GM18951 (cell line): ENCODE data around the gene FOXC1.

Source experiments
- POLR2A ChIP-seq: IDR thresholded peaks from 4 replicates; pipeline ENCODE4 v1.6.1; 2011; ENCODE audit warnings: mild to moderate bottlenecking; ENCODE audit not compliant: insufficient read length, insufficient read depth; ENCODE audit errors: extremely low read depth
- in situ Hi-C: fragments of 300-500 bp; cut with MboI; formaldehyde crosslinking; loops from one replicate; pipeline ENCODE4 v1.12.0; 2022; ENCODE audit warnings: low sequenced_read_pairs, mixed read lengths, inconsistent platforms; ENCODE audit not compliant: unreplicated experiment

Gene FOXC1

GRCh38 chr6:1597121-1597744, 12.5 kb upstream of the FOXC1 start:
- TF ChIP-seq POLR2A: no peak
- in situ Hi-C loops: loop anchor here (25.0 kb wide), 2 partner anchors 740 to 1040 kb away; no protein-coding TSS in a partner anchor

- in situ Hi-C loops: loop anchor here (25.0 kb wide), 2 partner anchors 739 to 1039 kb away; no protein-coding TSS in a partner anchor
- TF ChIP-seq POLR2A: no peak
Observed at GRCh38 chr6:1597924-1598323, 11.8 kb upstream of the FOXC1 start.

GRCh38 chr6:1598433-1598832, 11.3 kb upstream of the FOXC1 start:
- TF ChIP-seq POLR2A: no peak
- in situ Hi-C loops: loop anchor here (25.0 kb wide), 2 partner anchors 739 to 1039 kb away; no protein-coding TSS in a partner anchor

- in situ Hi-C loops: loop anchor here (25.0 kb wide), 2 partner anchors 738 to 1038 kb away; no protein-coding TSS in a partner anchor
- TF ChIP-seq POLR2A: no peak
Observed at GRCh38 chr6:1598886-1599285, 10.8 kb upstream of the FOXC1 start.

GRCh38 chr6:1599469-1599868, 10.2 kb upstream of the FOXC1 start:
- in situ Hi-C loops: loop anchor here (25.0 kb wide), 2 partner anchors 738 to 1038 kb away; no protein-coding TSS in a partner anchor
- TF ChIP-seq POLR2A: no peak

- in situ Hi-C loops: loop anchor here (10.0 to 25.0 kb wide), 2 partner anchors 505 to 587 kb away; no protein-coding TSS in a partner anchor
- no peak for TF ChIP-seq POLR2A
Observed at GRCh38 chr6:1600063-1600763, 9.5 kb upstream of the FOXC1 start.

- no peak for TF ChIP-seq POLR2A
- in situ Hi-C loops: loop anchor here (10.0 to 25.0 kb wide), 2 partner anchors 504 to 587 kb away; no protein-coding TSS in a partner anchor
Observed at GRCh38 chr6:1600764-1601157, 9.0 kb upstream of the FOXC1 start.

- no peak for TF ChIP-seq POLR2A
- in situ Hi-C loops: loop anchor here (10.0 to 25.0 kb wide), 2 partner anchors 503 to 586 kb away; no protein-coding TSS in a partner anchor
Observed at GRCh38 chr6:1601158-1602048, 8.3 kb upstream of the FOXC1 start.

GRCh38 chr6:1602049-1602713, 7.5 kb upstream of the FOXC1 start:
- in situ Hi-C loops: loop anchor here (10.0 to 25.0 kb wide), 2 partner anchors 503 to 585 kb away; no protein-coding TSS in a partner anchor
- TF ChIP-seq POLR2A: no peak

- in situ Hi-C loops: loop anchor here (10.0 to 25.0 kb wide), 2 partner anchors 501 to 584 kb away; no protein-coding TSS in a partner anchor
- no peak for TF ChIP-seq POLR2A
Observed at GRCh38 chr6:1603708-1604107, 6.0 kb upstream of the FOXC1 start.

- in situ Hi-C loops: loop anchor here (10.0 to 25.0 kb wide), 2 partner anchors 500 to 583 kb away; no protein-coding TSS in a partner anchor
- TF ChIP-seq POLR2A: no peak
Observed at GRCh38 chr6:1604158-1605003, 5.3 kb upstream of the FOXC1 start.
